Measurements from ENCODE around the gene CEP112.

DNA sequence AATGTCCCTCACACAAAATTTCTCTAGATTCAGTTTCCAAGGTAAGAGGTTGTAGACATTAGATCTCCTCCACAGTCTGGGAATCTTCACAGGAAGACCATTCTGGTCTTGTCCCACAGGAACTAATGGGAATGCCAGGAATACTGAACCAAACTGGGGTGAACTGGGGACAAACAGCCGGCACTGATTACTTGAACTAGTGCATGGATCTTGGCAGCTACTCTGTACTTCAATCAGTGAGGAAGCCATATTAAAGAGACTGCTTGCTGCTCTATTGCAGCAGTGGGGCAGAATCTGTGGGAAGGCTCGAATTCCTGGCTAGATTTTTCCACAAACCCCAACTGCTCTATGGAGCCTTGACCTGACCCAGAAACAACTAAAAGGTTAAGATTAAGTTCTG is 361.6 kb downstream of the CEP112 start:
- no peak for TF ChIP-seq GATA2 (IDR thresholded peaks at IDR 0.05; ENCODE audit: low read depth, low read length)
- TF ChIP-seq GATA3 (IDR thresholded peaks at IDR 0.05; ENCODE audit: low read depth, low read length) = no peak
